ENCODE data around the gene CPXM1.

- peak; percentile 92 for TF ChIP-seq CTCF (conservative IDR thresholded peaks at IDR 0.05; ENCODE audit: low read length)
- no peak for TF ChIP-seq EZH2phosphoT487 (IDR thresholded peaks at IDR 0.05; ENCODE audit: borderline replicate concordance)
Observed at GRCh38 chr20:2756056-2756611, 44.3 kb downstream of the CPXM1 start.

Measured in Loucy (cell line).